Adrenal gland (tissue), 12 donors: Measurements from ENCODE around the gene VIPR2. TPM values are rescaled to one million over a fixed set of nuclear protein-coding genes. Genes with fewer than 3 reads are reported as not detected.

ENCODE experiments used
- DNase-seq, 7 donors: peaks; one replicate each; pipeline ENCODE4 v3.0.0-alpha.2; 2019 to 2020
- H3K27ac ChIP-seq, 5 donors: fragments of 200-600 bp; sonication (generic) in 4 of 5; 1 replicate in 3 of 5; 2 replicates in 2 of 5; pipeline versions ENCODE4 v1.5.1 to v1.8.0; 2016 to 2020; ENCODE audit warnings: mild to moderate bottlenecking in 1 of 5
- H3K27me3 ChIP-seq: fragments of 200-600 bp; 2 replicates; pipeline ENCODE4 v1.8.0; 2021
- H3K36me3 ChIP-seq, 2 donors: fragments of 200-600 bp; replicated peaks in 1 of 2; 1 replicate in 1 of 2; 2 replicates in 1 of 2; pipeline versions ENCODE4 v1.5.1 to v1.8.0; 2018 to 2022
- H3K4me1 ChIP-seq, 2 donors: fragments of 200-600 bp; replicated peaks in 1 of 2; 1 replicate in 1 of 2; 2 replicates in 1 of 2; pipeline versions ENCODE4 v1.5.1 to v1.8.0; 2018 to 2021
- H3K4me3 ChIP-seq, 4 donors: fragments of 200-600 bp; sonication (generic) in 3 of 4; one replicate each; pipeline ENCODE4 v1.5.1; 2016 to 2018
- H3K9me3 ChIP-seq, 3 donors: fragments of 200-600 bp; sonication (generic) in 1 of 3; replicated peaks in 1 of 3; 1 replicate in 2 of 3; 2 replicates in 1 of 3; pipeline versions ENCODE4 v1.5.1 to v1.8.0; 2016 to 2021
- CTCF ChIP-seq, 6 experiments: fragments of 450-650 bp in 4 of 6; fragments of 200-600 bp in 2 of 6; sonication (generic) in 1 of 6; IDR thresholded peaks; 1 replicate in 5 of 6; 2 replicates in 1 of 6; pipeline versions ENCODE4 v1.5.1 to v1.8.0; 2016 to 2021; ENCODE audit warnings: antibody characterized with exemption in 6 of 6, mild to moderate bottlenecking in 2 of 6, moderate library complexity in 1 of 6
- POLR2A ChIP-seq, 2 donors: fragments of 450-650 bp; IDR thresholded peaks; one replicate each; pipeline ENCODE4 v1.6.1; 2017; ENCODE audit warnings: antibody characterized with exemption in 2 of 2, mild to moderate bottlenecking in 2 of 2, moderate library complexity in 1 of 2
- WGBS, 4 donors: extraction: QIAGEN DNeasy Blood & Tissue Kit in 2 of 4; methylation state at CpG; one replicate each; pipeline versions ENCODE4 v1.1.5 to v1.1.7; 2013 to 2017; 5-methylcytosine and 5-hydroxymethylcytosine counted together
- intact Hi-C, 2 donors: fragments of 100-400 bp; cut with DNase I; formaldehyde crosslinking; loops; one replicate each; pipeline versions ENCODE4 v1.14.1 to v1.15.0; 2022 to 2023
- polyA plus RNA-seq, 3 donors: library from polyadenylated mRNA; stranded (reverse); fragments of 200-250 nt in 2 of 3; fragments of 350-450 nt in 1 of 3; fragmentation: Illumina TruSeq in 1 of 3; extraction: RNeasy Lipid Tissue Mini Kit (QIAGEN cat#74804) in 1 of 3; gene quantifications; one replicate each; pipeline ENCODE4 v1.2.3, GENCODE V29; 2013 to 2014
- total RNA-seq, 9 donors: library from RNA; depleted of rRNA in 4 of 9; stranded (reverse); fragments of >200 nt in 4 of 9; fragments of 120-200 nt in 1 of 9; fragmentation: NEBNext Ultra II Directional in 1 of 9; extraction: Animal tissue kit (Norgen Biotek cat#: 25700) in 1 of 9; gene quantifications; one replicate each; pipeline versions ENCODE4 v1.1.0 to v1.2.4, GENCODE V29; 2013 to 2023
- donor health status: healthy with polysubstance abuse.
- donor health status: Bipolar disorder and iron deficiency.
- donor health status: DM: yes; HTN: yes; CAD: no.
- donor health status: DM: no; HTN: no; CAD: no.
- donor health status: DM: no; HTN: no; CAD: no.
- donor health status: DM: yes; HTN: yes; CAD: no.

VIPR2 gene
- total and polyA plus RNA-seq, 12 donors: 0.06 to 3.8 (median 0.80) TPM

GRCh38 chr7:159156436-159157245 is 12.0 kb upstream of the VIPR2 start:
- no peak overlapping the region for H3K4me3 ChIP-seq
- TF ChIP-seq POLR2A (IDR thresholded peaks at IDR 0.05) (no peak), CTCF (IDR thresholded peaks at IDR 0.05) (no peak)
- intact Hi-C loops: no loop called here
- no peaks in the 10 kb centered on the region for H3K27me3 ChIP-seq
- WGBS, 4 donors: 87 to 90% (median 88%) methylated on average over 23 of the region's 23 CpGs
- no peak overlapping the region for H3K27ac ChIP-seq
- H3K36me3 ChIP-seq: no peaks in the 10 kb centered on the region
- H3K9me3 ChIP-seq: no peaks in the 10 kb centered on the region
- DNase-seq: no peak
- no peaks in the 10 kb centered on the region for H3K4me1 ChIP-seq

GRCh38 chr7:159155410-159155809 is 10.7 kb upstream of the VIPR2 start:
- Histone ChIP-seq H3K9me3 (no peaks in the 10 kb centered on the region), H3K27me3 (no peaks in the 10 kb centered on the region), H3K36me3 (no peaks in the 10 kb centered on the region), H3K4me3 (no peak overlapping the region), H3K27ac (no peak overlapping the region), H3K4me1 (no peaks in the 10 kb centered on the region)
- 74 to 88% (median 76%) methylated on average over 1 to 9 of the region's 9 CpGs for WGBS, 4 donors
- TF ChIP-seq POLR2A (IDR thresholded peaks at IDR 0.05) (no peak), CTCF (IDR thresholded peaks at IDR 0.05) (no peak)
- DNase-seq: no peak
- intact Hi-C loops: no loop called here

- no peak for DNase-seq
- intact Hi-C loops: no loop called here
- H3K9me3 ChIP-seq: no peaks in the 10 kb centered on the region
- H3K36me3 ChIP-seq: no peaks in the 10 kb centered on the region
- TF ChIP-seq POLR2A (IDR thresholded peaks at IDR 0.05): no peak
- H3K4me1 ChIP-seq: no peaks in the 10 kb centered on the region
- H3K27me3 ChIP-seq: no peaks in the 10 kb centered on the region
- WGBS, 4 donors: 82 to 93% (median 83%) methylated on average over 14 to 17 of the region's 17 CpGs
- no peak overlapping the region for H3K4me3 ChIP-seq
- H3K27ac ChIP-seq: no peak overlapping the region
These were observed 9.6 kb upstream of the VIPR2 start for GRCh38 chr7:159154243-159154642.

GRCh38 chr7:159153511-159153910 is 8.8 kb upstream of the VIPR2 start:
- WGBS, 4 donors: 85 to 92% (median 88%) methylated on average over 9 of the region's 9 CpGs
- Histone ChIP-seq H3K27me3 (no peaks in the 10 kb centered on the region), H3K27ac (no peak overlapping the region), H3K4me1 (no peaks in the 10 kb centered on the region), H3K4me3 (no peak overlapping the region), H3K9me3 (no peaks in the 10 kb centered on the region), H3K36me3 (no peaks in the 10 kb centered on the region)
- TF ChIP-seq CTCF (IDR thresholded peaks at IDR 0.05) (no peak), POLR2A (IDR thresholded peaks at IDR 0.05) (no peak)
- no peak for DNase-seq
- intact Hi-C loops: no loop called here

GRCh38 chr7:159152816-159153215 is 8.1 kb upstream of the VIPR2 start:
- no peak overlapping the region for H3K27ac ChIP-seq
- no peaks in the 10 kb centered on the region for H3K4me1 ChIP-seq
- H3K9me3 ChIP-seq: no peaks in the 10 kb centered on the region
- WGBS, 4 donors: 78 to 94% (median 85%) methylated on average over 10 to 13 of the region's 13 CpGs
- no peak for DNase-seq
- no peak overlapping the region for H3K4me3 ChIP-seq
- H3K27me3 ChIP-seq: no peaks in the 10 kb centered on the region
- intact Hi-C loops: no loop called here
- no peaks in the 10 kb centered on the region for H3K36me3 ChIP-seq
- TF ChIP-seq POLR2A (IDR thresholded peaks at IDR 0.05): no peak
- no peak for TF ChIP-seq CTCF (IDR thresholded peaks at IDR 0.05)
